ENCODE results near the gene PDXDC1.

DNA sequence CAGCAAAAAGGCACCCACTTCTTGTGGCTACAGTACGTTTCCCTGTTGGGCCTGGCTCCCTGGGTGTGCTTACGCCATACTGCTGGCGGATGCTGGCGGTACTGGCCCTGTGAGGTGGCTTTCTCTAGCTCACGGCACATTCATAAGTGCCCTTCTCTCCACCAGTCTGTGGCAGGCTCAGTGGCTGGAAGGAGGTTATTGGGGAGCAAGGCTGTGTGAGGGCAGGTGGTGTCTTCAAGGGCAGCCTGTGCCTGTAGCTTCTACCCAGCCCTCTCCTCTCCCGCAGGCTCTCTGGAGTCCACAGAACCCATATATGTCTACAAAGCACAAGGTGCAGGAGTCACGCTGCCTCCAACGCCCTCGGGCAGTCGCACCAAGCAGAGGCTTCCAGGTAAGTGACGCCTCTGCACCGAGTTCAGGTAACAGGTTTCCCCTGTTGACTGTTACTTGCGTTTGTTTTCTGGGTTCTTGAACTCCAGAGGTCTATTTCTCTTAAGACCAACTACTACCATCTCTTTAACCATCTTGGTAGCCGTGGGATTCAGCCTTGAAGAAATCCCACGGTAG lies 60.4 kb downstream of the PDXDC1 start:
- TF ChIP-seq POLR2A (IDR thresholded peaks at IDR 0.05; ENCODE audit: low read length): no peak
- TF ChIP-seq GATA1 (IDR thresholded peaks at IDR 0.05; ENCODE audit: low read depth, low read length): no peak

All from erythroblast (primary cell).